ENCODE data around the gene MORN1. TPM values are rescaled to one million over a fixed set of nuclear protein-coding genes. Genes with fewer than 3 reads are reported as not detected.
A peak's percentile ranks its signal among the peaks of the same experiment; 100 is the strongest.

MORN1 gene
- total and polyA plus RNA-seq, 10 donors, result 1.9 to 13.5 (median 6.9) TPM

GRCh38 chr1:2331200-2331544, 60.2 kb downstream of the MORN1 start:
- no peaks in the 10 kb centered on the region for H3K9me3 ChIP-seq
- no peak overlapping the region for H3K4me3 ChIP-seq
- intact Hi-C loops (cut with DNase I; ENCODE audit: low total_unique reads), result no loop called here
- DNase-seq, result no peak
- WGBS, 5 donors, result 83 to 96% (median 89%) methylated on average over 4 to 11 of the region's 11 CpGs
- H3K36me3 ChIP-seq, result no peaks in the 10 kb centered on the region
- peaks cover 0 to 3% (median 0%) of the 10 kb centered on the region in 7 donors for H3K27me3 ChIP-seq (replicated peaks in 1 of 7)
- no peak for TF ChIP-seq POLR2AphosphoS5 (IDR thresholded peaks at IDR 0.05)
- no peak for TF ChIP-seq CTCF (IDR thresholded peaks at IDR 0.05 in 8 of 11, conservative IDR thresholded peaks at IDR 0.05 in 3 of 11)
- no peak for TF ChIP-seq POLR2A (IDR thresholded peaks at IDR 0.05)
- H3K4me1 ChIP-seq, result no peaks in the 10 kb centered on the region
- no peak overlapping the region for H3K27ac ChIP-seq

GRCh38 chr1:2330519-2331199, 60.7 kb downstream of the MORN1 start:
- intact Hi-C loops (cut with DNase I; ENCODE audit: low total_unique reads), result no loop called here
- H3K4me1 ChIP-seq, result no peaks in the 10 kb centered on the region
- no peak overlapping the region for H3K4me3 ChIP-seq
- H3K27me3 ChIP-seq (replicated peaks in 1 of 7), result no peaks in the 10 kb centered on the region
- H3K9me3 ChIP-seq, result no peaks in the 10 kb centered on the region
- DNase-seq, result no peak
- H3K36me3 ChIP-seq, result no peaks in the 10 kb centered on the region
- peak; percentile 12 to 65 (median 22) for TF ChIP-seq POLR2AphosphoS5 (IDR thresholded peaks at IDR 0.05)
- no peak for TF ChIP-seq POLR2A (IDR thresholded peaks at IDR 0.05)
- no peak for TF ChIP-seq CTCF (IDR thresholded peaks at IDR 0.05 in 8 of 11, conservative IDR thresholded peaks at IDR 0.05 in 3 of 11)
- H3K27ac ChIP-seq, result no peak overlapping the region
- WGBS, 5 donors, result 69 to 83% (median 81%) methylated on average over 31 of the region's 31 CpGs

GRCh38 chr1:2330035-2330434, 61.3 kb downstream of the MORN1 start:
- H3K27ac ChIP-seq, result no peak overlapping the region
- H3K27me3 ChIP-seq (replicated peaks in 1 of 7), result no peaks in the 10 kb centered on the region
- H3K36me3 ChIP-seq, result no peaks in the 10 kb centered on the region
- intact Hi-C loops (cut with DNase I; ENCODE audit: low total_unique reads), result no loop called here
- no peak for TF ChIP-seq CTCF (IDR thresholded peaks at IDR 0.05 in 8 of 11, conservative IDR thresholded peaks at IDR 0.05 in 3 of 11)
- TF ChIP-seq POLR2A (IDR thresholded peaks at IDR 0.05), result no peak
- TF ChIP-seq POLR2AphosphoS5 (IDR thresholded peaks at IDR 0.05), result no peak
- WGBS, 5 donors, result 89 to 95% (median 90%) methylated on average over 8 to 12 of the region's 12 CpGs
- no peak overlapping the region for H3K4me3 ChIP-seq
- no peak for DNase-seq
- no peaks in the 10 kb centered on the region for H3K9me3 ChIP-seq
- no peaks in the 10 kb centered on the region for H3K4me1 ChIP-seq

GRCh38 chr1:2328676-2329455, 62.5 kb downstream of the MORN1 start:
- 87 to 92% (median 90%) methylated on average over 18 to 24 of the region's 24 CpGs for WGBS, 5 donors
- no peak for TF ChIP-seq POLR2AphosphoS5 (IDR thresholded peaks at IDR 0.05)
- TF ChIP-seq CTCF (IDR thresholded peaks at IDR 0.05 in 8 of 11, conservative IDR thresholded peaks at IDR 0.05 in 3 of 11), result no peak
- TF ChIP-seq POLR2A (IDR thresholded peaks at IDR 0.05), result no peak
- H3K27ac ChIP-seq, result no peak overlapping the region

More at GRCh38 chr1:2328676-2329455, 62.5 kb downstream of the MORN1 start:
- intact Hi-C loops (cut with DNase I; ENCODE audit: low total_unique reads), result no loop called here
- no peak for DNase-seq
- Histone ChIP-seq H3K4me1 (no peaks in the 10 kb centered on the region), H3K36me3 (no peaks in the 10 kb centered on the region), H3K9me3 (no peaks in the 10 kb centered on the region), H3K4me3 (no peak overlapping the region), H3K27me3 (replicated peaks in 1 of 7) (no peaks in the 10 kb centered on the region)
